K562 (cell line): ENCODE measurements around the gene C20orf96. TPM values are rescaled to one million over a fixed set of nuclear protein-coding genes. Genes with fewer than 3 reads are reported as not detected.

Source experiments
- BHLHE40 ChIP-seq: IDR thresholded peaks from 2 replicates; pipeline ENCODE4 v1.6.1; 2011; ENCODE audit warnings: low read length, improper control_type of control experiment
- CXXC5 ChIP-seq: fragments of 250-450 bp; sonication (Bioruptor Pico); IDR thresholded peaks from 2 replicates; pipeline ENCODE4 v1.8.0; 2022; ENCODE audit warnings: inconsistent platforms, mild to moderate bottlenecking, moderate library complexity
- EP300 ChIP-seq: IDR thresholded peaks from 2 replicates; pipeline ENCODE4 v1.6.1; 2012; ENCODE audit warnings: low read length, improper control_type of control experiment
- FOXK1 ChIP-seq: sonication (generic); formaldehyde crosslinking; IDR thresholded peaks from 2 replicates; pipeline ENCODE4 v1.8.0; 2022; ENCODE audit warnings: missing genetic modification reagents, mild to moderate bottlenecking, borderline replicate concordance
- GABPB1 ChIP-seq: sonication (generic); formaldehyde crosslinking; IDR thresholded peaks from 2 replicates; pipeline ENCODE4 v1.8.0; 2022; ENCODE audit warnings: mild to moderate bottlenecking, missing genetic modification reagents
- HMG20B ChIP-seq: fragments of 250-450 bp; sonication (Bioruptor Pico); IDR thresholded peaks from 2 replicates; pipeline ENCODE4 v1.5.0; 2021; ENCODE audit warnings: mild to moderate bottlenecking
- L3MBTL2 ChIP-seq: fragments of 450-650 bp; IDR thresholded peaks from 2 replicates; pipeline ENCODE4 v1.6.1; 2016; ENCODE audit warnings: mild to moderate bottlenecking, moderate library complexity
- MIER1 ChIP-seq: fragments of 450-650 bp; IDR thresholded peaks from 2 replicates; pipeline ENCODE4 v1.6.1; 2016; ENCODE audit warnings: antibody characterized with exemption, mild to moderate bottlenecking, low read depth
- PCBP1 ChIP-seq: fragments of 200-400 bp; formaldehyde crosslinking; IDR thresholded peaks from 2 replicates; pipeline ENCODE4 v1.6.1; 2018; ENCODE audit warnings: mild to moderate bottlenecking, low read depth, low read length; ENCODE audit not compliant: poor library complexity, severe bottlenecking
- POLR2G ChIP-seq: fragments of 200-400 bp; formaldehyde crosslinking; IDR thresholded peaks from 2 replicates; pipeline ENCODE4 v1.6.1; 2017; ENCODE audit warnings: low read depth, mild to moderate bottlenecking, antibody characterized with exemption, low read length, moderate library complexity
- RBM17 ChIP-seq: fragments of 200-400 bp; formaldehyde crosslinking; IDR thresholded peaks from 2 replicates; pipeline ENCODE4 v1.6.1; 2017; ENCODE audit warnings: low read depth, mild to moderate bottlenecking, low read length, borderline replicate concordance
- SIN3A ChIP-seq, 2 experiments: fragments of 150-350 bp in 1 of 2; IDR thresholded peaks; 2 replicates each; pipeline ENCODE4 v1.6.1; 2011 to 2016; ENCODE audit warnings: borderline replicate concordance in 2 of 2, low read depth in 2 of 2, low read length in 2 of 2, mild to moderate bottlenecking in 2 of 2, moderate library complexity in 2 of 2; ENCODE audit not compliant: control insufficient read depth in 1 of 2
- TAF1 ChIP-seq: IDR thresholded peaks from 2 replicates; pipeline ENCODE4 v1.6.1; 2011; ENCODE audit warnings: mild to moderate bottlenecking, low read length, moderate library complexity; ENCODE audit not compliant: insufficient read depth, control insufficient read depth, severe bottlenecking; ENCODE audit errors: extremely low read depth
- ZNF175 ChIP-seq: fragments of 200-800 bp; sonication (Bioruptor generic); IDR thresholded peaks from 2 replicates; pipeline ENCODE4 v1.6.1; 2016; ENCODE audit warnings: low read depth, mild to moderate bottlenecking, missing genetic modification characterization, missing compliant biosample characterization
- ZNF384 ChIP-seq: IDR thresholded peaks from 2 replicates; pipeline ENCODE4 v1.6.1; 2012; ENCODE audit warnings: low read depth, low read length, improper control_type of control experiment
- ZNF444 ChIP-seq: fragments of 250-450 bp; sonication (Bioruptor Pico); IDR thresholded peaks from 2 replicates; pipeline ENCODE4 v1.4.0; 2020; ENCODE audit warnings: mild to moderate bottlenecking, moderate library complexity
- ZNF551 ChIP-seq: fragments of 250-450 bp; sonication (Bioruptor Pico); IDR thresholded peaks from 2 replicates; pipeline ENCODE4 v1.5.0; 2021; ENCODE audit warnings: mild to moderate bottlenecking, moderate library complexity
- ZNF696 ChIP-seq: fragments of 250-450 bp; sonication (Bioruptor Pico); conservative IDR thresholded peaks from 2 replicates; pipeline ENCODE4 v1.4.0; 2020; ENCODE audit warnings: mild to moderate bottlenecking, moderate library complexity
- polyA plus RNA-seq, 8 experiments: library from polyadenylated mRNA; depleted of rRNA in 4 of 8; stranded (reverse) in 5 of 8; unstranded in 3 of 8; fragments of >200 nt; fragmentation: Nextera tagmentation in 2 of 8; fragmentation: Illumina TruSeq in 1 of 8; extraction: Ambion mirVana in 2 of 8; extraction: Trizol in 1 of 8; gene quantifications; 2 replicates each; pipeline versions ENCODE4 v1.2.1 to v1.2.3, GENCODE V29; 2011 to 2014; ENCODE audit warnings: inconsistent platforms in 1 of 8, missing spikeins in 1 of 8
- total RNA-seq, 7 experiments: library from RNA; depleted of rRNA in 6 of 7; stranded (reverse); fragments of >200 nt in 6 of 7; fragmentation: Illumina TruSeq in 2 of 7; extraction: Trizol in 2 of 7; gene quantifications; 2 replicates each; pipeline versions ENCODE4 v1.2.1 to v1.2.3, GENCODE V29; 2011 to 2021; ENCODE audit warnings: low replicate concordance in 1 of 7
- TF ChIP-seq, protein P1 (sequence below): fragments of 150-350 bp; conservative IDR thresholded peaks from 2 replicates; pipeline ENCODE4 v1.6.1; 2014; ENCODE audit warnings: low read length
- TF ChIP-seq, protein P2 (sequence below): fragments of 200-800 bp; sonication (Bioruptor generic); IDR thresholded peaks from 2 replicates; pipeline ENCODE4 v1.6.1; 2016; ENCODE audit warnings: missing genetic modification characterization, missing compliant biosample characterization

Gene C20orf96
- total and polyA plus RNA-seq, 9 of the 15 experiments (the other 6 are each of a cell fraction or from before 2014, with no cell fraction given) = 1.7 to 11.7 (median 4.2) TPM

DNA sequence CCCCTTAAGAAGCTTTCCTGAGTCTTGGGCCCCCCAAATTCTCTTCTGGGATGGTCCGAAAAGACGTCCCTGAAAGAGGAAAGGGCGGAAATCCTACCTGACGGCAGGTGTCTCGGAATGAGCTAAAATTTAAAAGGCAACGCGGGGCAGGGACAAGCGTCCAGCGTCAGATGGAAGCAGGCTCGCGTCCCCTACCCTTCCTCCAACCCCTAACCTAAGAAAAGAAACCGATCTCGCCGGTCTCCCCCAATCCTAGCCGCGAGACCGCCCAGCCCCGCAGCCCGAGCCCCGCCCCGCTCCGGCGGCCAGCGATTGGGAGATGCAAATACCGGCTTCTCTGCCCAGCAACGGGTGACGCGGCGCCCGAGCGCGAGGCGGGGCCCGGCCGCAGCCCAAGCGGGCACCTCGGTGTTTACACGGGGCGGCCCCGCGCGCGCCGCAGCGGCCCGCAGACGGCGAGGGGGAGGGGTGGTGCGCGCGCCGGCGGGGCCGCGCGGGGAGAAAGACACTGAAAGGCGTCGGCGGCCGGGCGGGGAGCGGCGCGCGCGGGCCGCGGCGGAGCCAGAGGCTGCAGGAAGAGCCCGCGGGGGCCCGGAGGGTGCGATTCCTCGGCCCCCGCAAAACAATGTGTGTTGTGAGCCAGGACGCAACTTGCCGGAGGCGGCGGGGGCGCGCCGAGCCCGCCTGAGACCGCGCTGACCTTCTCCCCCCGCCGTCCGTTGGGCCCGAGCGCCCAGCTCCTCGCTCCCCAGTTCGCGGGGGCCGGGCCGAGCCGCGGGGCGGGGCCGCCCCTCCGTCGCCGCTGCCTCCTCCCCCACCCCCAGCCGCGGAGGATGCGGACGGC lies 34.7 kb upstream of the C20orf96 start, which contains the start of gene SOX12 (continued):
- TF ChIP-seq, protein P1, sequence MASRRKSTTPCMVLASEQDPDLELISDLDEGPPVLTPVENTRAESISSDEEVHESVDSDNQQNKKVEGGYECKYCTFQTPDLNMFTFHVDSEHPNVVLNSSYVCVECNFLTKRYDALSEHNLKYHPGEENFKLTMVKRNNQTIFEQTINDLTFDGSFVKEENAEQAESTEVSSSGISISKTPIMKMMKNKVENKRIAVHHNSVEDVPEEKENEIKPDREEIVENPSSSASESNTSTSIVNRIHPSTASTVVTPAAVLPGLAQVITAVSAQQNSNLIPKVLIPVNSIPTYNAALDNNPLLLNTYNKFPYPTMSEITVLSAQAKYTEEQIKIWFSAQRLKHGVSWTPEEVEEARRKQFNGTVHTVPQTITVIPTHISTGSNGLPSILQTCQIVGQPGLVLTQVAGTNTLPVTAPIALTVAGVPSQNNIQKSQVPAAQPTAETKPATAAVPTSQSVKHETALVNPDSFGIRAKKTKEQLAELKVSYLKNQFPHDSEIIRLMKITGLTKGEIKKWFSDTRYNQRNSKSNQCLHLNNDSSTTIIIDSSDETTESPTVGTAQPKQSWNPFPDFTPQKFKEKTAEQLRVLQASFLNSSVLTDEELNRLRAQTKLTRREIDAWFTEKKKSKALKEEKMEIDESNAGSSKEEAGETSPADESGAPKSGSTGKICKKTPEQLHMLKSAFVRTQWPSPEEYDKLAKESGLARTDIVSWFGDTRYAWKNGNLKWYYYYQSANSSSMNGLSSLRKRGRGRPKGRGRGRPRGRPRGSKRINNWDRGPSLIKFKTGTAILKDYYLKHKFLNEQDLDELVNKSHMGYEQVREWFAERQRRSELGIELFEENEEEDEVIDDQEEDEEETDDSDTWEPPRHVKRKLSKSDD = no peak
- no peak; the same call in 1 of the 2 replicates for TF ChIP-seq FOXK1 (CRISPR knock-in tag)
- no peak for TF ChIP-seq RBM17
- TF ChIP-seq CXXC5 = peak; percentile 94
- no peak for TF ChIP-seq PCBP1
- TF ChIP-seq EP300 = no peak
- TF ChIP-seq GABPB1 = 0 out of 2 replicates have a peak, but pooled peaks have one; percentile 11
- TF ChIP-seq ZNF444 (CRISPR knock-in tag) = no peak
- TF ChIP-seq SIN3A (IDR thresholded peaks at IDR 0.05; ENCODE audit: borderline replicate concordance in 2 of 2, control insufficient read depth in 1 of 2, low read depth in 2 of 2, low read length in 2 of 2) = peak in 1 of 2 experiments; percentile 16; a peak in 1 of 4 replicates
- peak; percentile 60 for TF ChIP-seq BHLHE40
- TF ChIP-seq ZNF551 (CRISPR knock-in tag) = no peak
- peak; percentile 39; the same call in 1 of the 2 replicates for TF ChIP-seq ZNF175
- TF ChIP-seq TAF1 = peak; percentile 50
- TF ChIP-seq ZNF696 = no peak
- TF ChIP-seq L3MBTL2 = 0 out of 2 replicates have a peak, but pooled peaks have one; percentile 7
- TF ChIP-seq, protein P2, sequence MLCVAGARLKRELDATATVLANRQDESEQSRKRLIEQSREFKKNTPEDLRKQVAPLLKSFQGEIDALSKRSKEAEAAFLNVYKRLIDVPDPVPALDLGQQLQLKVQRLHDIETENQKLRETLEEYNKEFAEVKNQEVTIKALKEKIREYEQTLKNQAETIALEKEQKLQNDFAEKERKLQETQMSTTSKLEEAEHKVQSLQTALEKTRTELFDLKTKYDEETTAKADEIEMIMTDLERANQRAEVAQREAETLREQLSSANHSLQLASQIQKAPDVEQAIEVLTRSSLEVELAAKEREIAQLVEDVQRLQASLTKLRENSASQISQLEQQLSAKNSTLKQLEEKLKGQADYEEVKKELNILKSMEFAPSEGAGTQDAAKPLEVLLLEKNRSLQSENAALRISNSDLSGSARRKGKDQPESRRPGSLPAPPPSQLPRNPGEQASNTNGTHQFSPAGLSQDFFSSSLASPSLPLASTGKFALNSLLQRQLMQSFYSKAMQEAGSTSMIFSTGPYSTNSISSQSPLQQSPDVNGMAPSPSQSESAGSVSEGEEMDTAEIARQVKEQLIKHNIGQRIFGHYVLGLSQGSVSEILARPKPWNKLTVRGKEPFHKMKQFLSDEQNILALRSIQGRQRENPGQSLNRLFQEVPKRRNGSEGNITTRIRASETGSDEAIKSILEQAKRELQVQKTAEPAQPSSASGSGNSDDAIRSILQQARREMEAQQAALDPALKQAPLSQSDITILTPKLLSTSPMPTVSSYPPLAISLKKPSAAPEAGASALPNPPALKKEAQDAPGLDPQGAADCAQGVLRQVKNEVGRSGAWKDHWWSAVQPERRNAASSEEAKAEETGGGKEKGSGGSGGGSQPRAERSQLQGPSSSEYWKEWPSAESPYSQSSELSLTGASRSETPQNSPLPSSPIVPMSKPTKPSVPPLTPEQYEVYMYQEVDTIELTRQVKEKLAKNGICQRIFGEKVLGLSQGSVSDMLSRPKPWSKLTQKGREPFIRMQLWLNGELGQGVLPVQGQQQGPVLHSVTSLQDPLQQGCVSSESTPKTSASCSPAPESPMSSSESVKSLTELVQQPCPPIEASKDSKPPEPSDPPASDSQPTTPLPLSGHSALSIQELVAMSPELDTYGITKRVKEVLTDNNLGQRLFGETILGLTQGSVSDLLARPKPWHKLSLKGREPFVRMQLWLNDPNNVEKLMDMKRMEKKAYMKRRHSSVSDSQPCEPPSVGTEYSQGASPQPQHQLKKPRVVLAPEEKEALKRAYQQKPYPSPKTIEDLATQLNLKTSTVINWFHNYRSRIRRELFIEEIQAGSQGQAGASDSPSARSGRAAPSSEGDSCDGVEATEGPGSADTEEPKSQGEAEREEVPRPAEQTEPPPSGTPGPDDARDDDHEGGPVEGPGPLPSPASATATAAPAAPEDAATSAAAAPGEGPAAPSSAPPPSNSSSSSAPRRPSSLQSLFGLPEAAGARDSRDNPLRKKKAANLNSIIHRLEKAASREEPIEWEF (CRISPR knock-in tag) = 0 out of 2 replicates have a peak, but pooled peaks have one; percentile 22
- peak; percentile 82 for TF ChIP-seq POLR2G
- no peak for TF ChIP-seq ZNF384
- no peak for TF ChIP-seq MIER1
- no peak for TF ChIP-seq HMG20B (CRISPR knock-in tag)
